ENCODE measurements around the gene MRTO4. TPM values are rescaled to one million over a fixed set of nuclear protein-coding genes. Genes with fewer than 3 reads are reported as not detected.

Gene MRTO4
- total and polyA plus RNA-seq, 12 donors, result 16.6 to 64.0 (median 29.8) TPM

GRCh38 chr1:19220080-19220846 lies 31.3 kb upstream of the MRTO4 start:
- no peak for DNase-seq
- Histone ChIP-seq H3K4me1 (replicated peaks in 1 of 2) (no peaks in the 10 kb centered on the region), H3K36me3 (replicated peaks in 1 of 2) (peaks cover 0 to 85% of the 10 kb centered on the region in 2 donors), H3K27me3 (no peaks in the 10 kb centered on the region), H3K9me3 (replicated peaks in 1 of 3) (no peaks in the 10 kb centered on the region), H3K27ac (peak overlapping the region in 2 of 5 donors; percentile 59 to 77), H3K4me3 (no peak overlapping the region)
- WGBS, 4 donors, result 91 to 97% (median 94%) methylated on average over 8 of the region's 8 CpGs
- intact Hi-C loops (cut with DNase I), result no loop called here
- TF ChIP-seq POLR2A (IDR thresholded peaks at IDR 0.05), result no peak
- no peak for TF ChIP-seq CTCF (IDR thresholded peaks at IDR 0.05)

- peak overlapping the region in 2 of 5 donors; percentile 59 to 77 for H3K27ac ChIP-seq
- DNase-seq, result peak in 1 of 7 donors; percentile 39
- no peaks in the 10 kb centered on the region for H3K4me1 ChIP-seq (replicated peaks in 1 of 2)
- no peak overlapping the region for H3K4me3 ChIP-seq
- TF ChIP-seq POLR2A (IDR thresholded peaks at IDR 0.05) (no peak), CTCF (IDR thresholded peaks at IDR 0.05) (no peak)
- 68 to 85% (median 75%) methylated on average over 7 of the region's 7 CpGs for WGBS, 4 donors
- H3K36me3 ChIP-seq (replicated peaks in 1 of 2), result peaks cover 0 to 93% of the 10 kb centered on the region in 2 donors
- intact Hi-C loops (cut with DNase I), result no loop called here
- no peaks in the 10 kb centered on the region for H3K9me3 ChIP-seq (replicated peaks in 1 of 3)
- no peaks in the 10 kb centered on the region for H3K27me3 ChIP-seq
Measured at GRCh38 chr1:19220991-19221390, 30.6 kb upstream of the MRTO4 start.

- Histone ChIP-seq H3K27me3 (no peaks in the 10 kb centered on the region), H3K9me3 (replicated peaks in 1 of 3) (no peaks in the 10 kb centered on the region), H3K27ac (no peak overlapping the region), H3K4me3 (no peak overlapping the region), H3K4me1 (replicated peaks in 1 of 2) (no peaks in the 10 kb centered on the region), H3K36me3 (replicated peaks in 1 of 2) (peaks cover 0 to 92% of the 10 kb centered on the region in 2 donors)
- intact Hi-C loops (cut with DNase I), result no loop called here
- peak in 1 of 7 donors; percentile 46 for DNase-seq
- WGBS, 4 donors, result 95 to 98% (median 97%) methylated on average over 11 of the region's 11 CpGs
- TF ChIP-seq POLR2A (IDR thresholded peaks at IDR 0.05) (no peak), CTCF (IDR thresholded peaks at IDR 0.05) (no peak)
Measured at GRCh38 chr1:19222573-19222972, 29.0 kb upstream of the MRTO4 start.

GRCh38 chr1:19222979-19223824 lies 28.4 kb upstream of the MRTO4 start:
- WGBS, 4 donors, result 75 to 87% (median 82%) methylated on average over 13 to 15 of the region's 15 CpGs
- intact Hi-C loops (cut with DNase I), result no loop called here
- no peak overlapping the region for H3K4me3 ChIP-seq
- no peak for TF ChIP-seq POLR2A (IDR thresholded peaks at IDR 0.05)
- H3K4me1 ChIP-seq (replicated peaks in 1 of 2), result no peaks in the 10 kb centered on the region
- peaks cover 0 to 91% of the 10 kb centered on the region in 2 donors for H3K36me3 ChIP-seq (replicated peaks in 1 of 2)
- no peak overlapping the region for H3K27ac ChIP-seq
- DNase-seq, result peak in 1 of 7 donors; percentile 39
- no peaks in the 10 kb centered on the region for H3K27me3 ChIP-seq
- no peaks in the 10 kb centered on the region for H3K9me3 ChIP-seq (replicated peaks in 1 of 3)
